Measurements from ENCODE around the gene CERS4.

The CERS4 gene

GRCh38 chr19:8261347-8261746, 52.2 kb downstream of the CERS4 start:
- no peak for TF ChIP-seq CTCF (IDR thresholded peaks at IDR 0.05)

GRCh38 chr19:8261881-8262280, 52.7 kb downstream of the CERS4 start:
- no peak for TF ChIP-seq CTCF (IDR thresholded peaks at IDR 0.05)

GRCh38 chr19:8262431-8262830, 53.3 kb downstream of the CERS4 start:
- TF ChIP-seq CTCF (IDR thresholded peaks at IDR 0.05), result no peak

GRCh38 chr19:8265872-8266271, 56.7 kb downstream of the CERS4 start:
- no peak for TF ChIP-seq CTCF (IDR thresholded peaks at IDR 0.05)

- TF ChIP-seq CTCF (IDR thresholded peaks at IDR 0.05), result no peak
Measured at GRCh38 chr19:8269724-8270123, 60.6 kb downstream of the CERS4 start.

- TF ChIP-seq CTCF (IDR thresholded peaks at IDR 0.05), result no peak
Measured at GRCh38 chr19:8302357-8302691, 93.2 kb downstream of the CERS4 start.

- no peak for TF ChIP-seq CTCF (IDR thresholded peaks at IDR 0.05)
Measured at GRCh38 chr19:8302734-8303133, 93.6 kb downstream of the CERS4 start.

GRCh38 chr19:8304841-8305621, 95.9 kb downstream of the CERS4 start:
- no peak for TF ChIP-seq CTCF (IDR thresholded peaks at IDR 0.05)

All from LNCAP (cell line).